ENCODE results near the gene PIM1.

DNA sequence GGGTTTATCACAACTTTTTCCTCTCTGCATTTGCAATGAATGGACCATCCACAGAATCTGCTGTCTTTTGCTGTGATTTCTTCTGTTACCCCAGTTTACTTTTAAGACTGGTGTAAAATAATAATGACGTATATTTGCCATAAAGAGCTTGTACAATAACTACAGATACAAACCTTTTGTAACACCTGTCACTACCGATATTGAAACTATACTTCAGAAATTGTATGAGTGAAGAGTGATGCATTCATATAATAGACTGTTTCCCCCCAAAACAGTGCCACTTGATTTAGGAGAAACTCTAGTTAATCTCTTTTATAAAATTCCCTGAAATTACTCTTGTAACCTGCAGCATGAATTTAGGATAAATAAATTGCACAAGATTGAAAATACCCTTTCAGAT lies 26.4 kb upstream of the PIM1 start:
- TF ChIP-seq, protein P1, sequence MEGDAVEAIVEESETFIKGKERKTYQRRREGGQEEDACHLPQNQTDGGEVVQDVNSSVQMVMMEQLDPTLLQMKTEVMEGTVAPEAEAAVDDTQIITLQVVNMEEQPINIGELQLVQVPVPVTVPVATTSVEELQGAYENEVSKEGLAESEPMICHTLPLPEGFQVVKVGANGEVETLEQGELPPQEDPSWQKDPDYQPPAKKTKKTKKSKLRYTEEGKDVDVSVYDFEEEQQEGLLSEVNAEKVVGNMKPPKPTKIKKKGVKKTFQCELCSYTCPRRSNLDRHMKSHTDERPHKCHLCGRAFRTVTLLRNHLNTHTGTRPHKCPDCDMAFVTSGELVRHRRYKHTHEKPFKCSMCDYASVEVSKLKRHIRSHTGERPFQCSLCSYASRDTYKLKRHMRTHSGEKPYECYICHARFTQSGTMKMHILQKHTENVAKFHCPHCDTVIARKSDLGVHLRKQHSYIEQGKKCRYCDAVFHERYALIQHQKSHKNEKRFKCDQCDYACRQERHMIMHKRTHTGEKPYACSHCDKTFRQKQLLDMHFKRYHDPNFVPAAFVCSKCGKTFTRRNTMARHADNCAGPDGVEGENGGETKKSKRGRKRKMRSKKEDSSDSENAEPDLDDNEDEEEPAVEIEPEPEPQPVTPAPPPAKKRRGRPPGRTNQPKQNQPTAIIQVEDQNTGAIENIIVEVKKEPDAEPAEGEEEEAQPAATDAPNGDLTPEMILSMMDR (IDR thresholded peaks at IDR 0.05) = no peak
- no peak for TF ChIP-seq POLR2A (IDR thresholded peaks at IDR 0.05)
